Measurements from ENCODE around the gene ADRB2. TPM values are rescaled to one million over a fixed set of nuclear protein-coding genes. Genes with fewer than 3 reads are reported as not detected.

ADRB2 gene
- total and polyA plus RNA-seq, 12 donors: 1.8 to 7.8 (median 4.4) TPM

- H3K4me3 ChIP-seq: no peak overlapping the region
- H3K9me3 ChIP-seq: no peaks in the 10 kb centered on the region
- DNase-seq (no peak), ATAC-seq (no peak)
- no peak for TF ChIP-seq CTCF (IDR thresholded peaks at IDR 0.05)
- H3K36me3 ChIP-seq: no peaks in the 10 kb centered on the region
- WGBS, 2 donors: 96 to 97% methylated on average over 3 of the region's 3 CpGs
- no peak overlapping the region for H3K27ac ChIP-seq
- peaks cover 0 to 66% (median 43%) of the 10 kb centered on the region in 9 donors for H3K4me1 ChIP-seq
- intact Hi-C loops (cut with DNase I): loop anchor here in 1 of 10 donors (10.0 kb wide), 1 partner anchor 117 kb away; no protein-coding TSS in a partner anchor
- H3K27me3 ChIP-seq: no peaks in the 10 kb centered on the region
Observed at GRCh38 chr5:148837383-148837782, 11.0 kb downstream of the ADRB2 start.

- no peak for TF ChIP-seq CTCF (IDR thresholded peaks at IDR 0.05)
- no peaks in the 10 kb centered on the region for H3K36me3 ChIP-seq
- 42 to 51% methylated on average over 1 of the region's 1 CpG for WGBS, 2 donors
- H3K27me3 ChIP-seq: no peaks in the 10 kb centered on the region
- H3K9me3 ChIP-seq: no peaks in the 10 kb centered on the region
- DNase-seq: no peak
- peaks cover 0 to 66% (median 43%) of the 10 kb centered on the region in 9 donors for H3K4me1 ChIP-seq
- peak in 6 of 8 donors; percentile 27 to 62 (median 53) for ATAC-seq
- no peak overlapping the region for H3K4me3 ChIP-seq
- intact Hi-C loops (cut with DNase I): loop anchor here in 1 of 10 donors (10.0 kb wide), 1 partner anchor 116 kb away; no protein-coding TSS in a partner anchor
- H3K27ac ChIP-seq: peak overlapping the region in 2 of 10 donors; percentile 37 to 46
Observed at GRCh38 chr5:148838357-148838756, 11.9 kb downstream of the ADRB2 start.

GRCh38 chr5:148839960-148840359 lies 13.5 kb downstream of the ADRB2 start:
- Histone ChIP-seq H3K4me1 (peaks cover 0 to 66% (median 38%) of the 10 kb centered on the region in 9 donors), H3K36me3 (no peaks in the 10 kb centered on the region), H3K27me3 (no peaks in the 10 kb centered on the region), H3K4me3 (no peak overlapping the region), H3K27ac (no peak overlapping the region), H3K9me3 (no peaks in the 10 kb centered on the region)
- no peak for TF ChIP-seq CTCF (IDR thresholded peaks at IDR 0.05)
- ATAC-seq (peak in 1 of 8 donors; percentile 25), DNase-seq (no peak)
- intact Hi-C loops (cut with DNase I): loop anchor here in 1 of 10 donors (10.0 kb wide), 1 partner anchor 115 kb away; no protein-coding TSS in a partner anchor
- WGBS, 2 donors: 56 to 66% methylated on average over 4 of the region's 4 CpGs

- Histone ChIP-seq H3K27ac (no peak overlapping the region), H3K27me3 (no peaks in the 10 kb centered on the region), H3K4me1 (peaks cover 0 to 62% (median 38%) of the 10 kb centered on the region in 9 donors), H3K4me3 (no peak overlapping the region), H3K36me3 (no peaks in the 10 kb centered on the region), H3K9me3 (no peaks in the 10 kb centered on the region)
- WGBS, 2 donors: 95 to 96% methylated on average over 1 of the region's 1 CpG
- ATAC-seq: no peak
- no peak for DNase-seq
- TF ChIP-seq CTCF (IDR thresholded peaks at IDR 0.05): no peak
- intact Hi-C loops (cut with DNase I): no loop called here
Observed at GRCh38 chr5:148840531-148840930, 14.1 kb downstream of the ADRB2 start.
